HG03378 (cell line): ENCODE measurements around the gene GRIN3B.

ENCODE experiments used
- ATAC-seq: cut with Tn5 transposase; IDR thresholded peaks from one replicate; pipeline ENCODE4 v1.9.1; 2021; ENCODE audit warnings: mild to moderate bottlenecking, moderate library complexity; ENCODE audit not compliant: unreplicated experiment

Gene GRIN3B

DNA sequence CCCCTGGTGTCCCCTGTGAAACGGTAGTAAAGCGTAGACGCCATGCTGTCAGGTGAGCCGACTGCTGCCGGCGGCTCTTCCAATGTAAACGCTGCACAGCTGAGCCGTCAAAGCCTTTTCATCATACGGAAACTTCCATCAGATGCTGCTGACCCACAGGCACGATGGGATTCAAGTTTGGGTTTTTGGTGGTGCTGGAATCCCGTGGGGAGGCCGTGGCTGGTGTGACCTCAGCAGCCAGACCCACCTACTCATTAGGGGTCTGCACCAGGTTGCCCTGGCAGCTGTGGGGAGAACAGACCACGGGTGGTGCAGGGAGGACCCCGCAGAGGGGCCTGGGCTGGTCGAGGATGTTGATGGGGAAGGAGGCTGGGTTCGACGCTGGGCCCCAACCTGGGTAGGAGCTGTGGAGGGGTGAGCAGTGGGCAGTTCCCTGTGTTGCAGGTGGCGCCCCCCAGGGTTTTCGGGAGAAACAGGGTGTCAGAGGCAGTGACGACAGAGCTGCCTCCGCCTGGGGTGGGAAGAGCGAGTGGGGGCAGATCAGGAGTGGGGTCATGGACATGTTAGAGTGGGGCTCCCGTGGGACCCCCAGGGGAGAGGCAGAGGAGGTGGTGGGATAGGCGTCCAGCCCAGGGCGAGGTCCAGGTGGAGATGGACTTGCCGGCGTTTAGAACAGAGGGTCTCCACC is 6.6 kb downstream of the GRIN3B start:
- ATAC-seq, result no peak

DNA sequence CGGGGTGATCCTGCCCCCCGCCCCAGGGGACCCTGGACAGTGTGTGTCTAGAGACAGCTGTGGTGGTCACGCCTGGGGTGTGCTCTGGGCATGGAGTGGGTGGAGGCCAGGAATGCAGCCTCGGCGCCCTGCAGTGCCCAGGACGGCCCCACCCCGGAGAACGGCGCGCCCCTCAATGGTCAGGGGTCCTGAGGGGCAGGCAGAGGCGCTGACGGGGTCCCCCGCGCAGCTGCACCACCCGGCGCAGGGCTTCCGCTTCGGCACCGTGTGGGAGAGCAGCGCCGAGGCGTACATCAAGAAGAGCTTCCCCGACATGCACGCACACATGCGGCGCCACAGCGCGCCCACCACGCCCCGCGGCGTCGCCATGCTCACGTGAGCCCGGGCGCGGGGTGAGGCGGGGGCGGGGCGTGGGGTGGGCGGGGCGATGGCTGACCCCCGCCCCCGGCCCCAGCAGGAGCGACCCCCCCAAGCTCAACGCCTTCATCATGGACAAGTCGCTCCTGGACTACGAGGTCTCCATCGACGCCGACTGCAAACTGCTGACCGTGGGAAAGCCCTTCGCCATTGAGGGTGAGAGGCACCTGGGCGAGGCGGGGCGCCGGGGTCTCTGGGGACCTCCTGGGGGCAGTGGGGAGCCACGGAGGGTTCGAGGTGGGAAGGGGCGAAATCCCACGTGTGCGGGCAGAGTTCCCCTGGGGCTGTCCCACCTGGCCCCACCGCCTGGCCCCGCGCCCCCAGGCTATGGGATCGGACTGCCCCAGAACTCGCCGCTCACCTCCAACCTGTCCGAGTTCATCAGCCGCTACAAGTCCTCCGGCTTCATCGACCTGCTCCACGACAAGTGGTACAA is 7.4 kb downstream of the GRIN3B start:
- ATAC-seq, result no peak

DNA sequence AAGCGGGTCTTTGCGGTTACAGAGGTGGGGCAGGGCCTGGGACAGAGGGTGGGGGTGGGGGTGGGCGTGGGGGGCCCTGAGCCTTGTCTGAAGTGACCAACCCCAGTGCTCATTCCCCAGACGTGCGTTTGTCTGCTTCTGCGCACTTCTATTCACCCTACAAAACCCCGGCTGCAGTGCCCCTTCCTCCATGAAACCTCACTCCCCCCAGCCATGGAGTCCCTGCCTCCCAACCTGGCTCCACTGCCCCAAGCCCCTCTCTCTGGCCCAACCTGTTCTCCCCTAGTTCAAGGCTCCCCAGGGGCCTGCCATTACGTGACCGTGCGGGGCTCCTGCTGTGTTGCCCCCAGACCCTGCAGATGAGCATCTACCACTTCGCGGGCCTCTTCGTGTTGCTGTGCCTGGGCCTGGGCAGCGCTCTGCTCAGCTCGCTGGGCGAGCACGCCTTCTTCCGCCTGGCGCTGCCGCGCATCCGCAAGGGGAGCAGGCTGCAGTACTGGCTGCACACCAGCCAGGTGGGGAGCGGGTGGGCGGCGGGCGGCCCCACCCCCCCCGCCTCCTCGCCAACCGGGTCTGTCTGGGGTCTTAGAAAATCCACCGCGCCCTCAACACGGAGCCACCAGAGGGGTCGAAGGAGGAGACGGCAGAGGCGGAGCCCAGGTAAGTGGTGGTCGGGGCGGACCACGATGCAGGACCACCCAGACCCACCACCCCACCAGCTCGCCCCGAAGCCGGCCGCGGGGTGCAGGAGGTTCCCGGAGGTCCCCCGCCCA is 8.2 kb downstream of the GRIN3B start:
- ATAC-seq, result no peak

DNA sequence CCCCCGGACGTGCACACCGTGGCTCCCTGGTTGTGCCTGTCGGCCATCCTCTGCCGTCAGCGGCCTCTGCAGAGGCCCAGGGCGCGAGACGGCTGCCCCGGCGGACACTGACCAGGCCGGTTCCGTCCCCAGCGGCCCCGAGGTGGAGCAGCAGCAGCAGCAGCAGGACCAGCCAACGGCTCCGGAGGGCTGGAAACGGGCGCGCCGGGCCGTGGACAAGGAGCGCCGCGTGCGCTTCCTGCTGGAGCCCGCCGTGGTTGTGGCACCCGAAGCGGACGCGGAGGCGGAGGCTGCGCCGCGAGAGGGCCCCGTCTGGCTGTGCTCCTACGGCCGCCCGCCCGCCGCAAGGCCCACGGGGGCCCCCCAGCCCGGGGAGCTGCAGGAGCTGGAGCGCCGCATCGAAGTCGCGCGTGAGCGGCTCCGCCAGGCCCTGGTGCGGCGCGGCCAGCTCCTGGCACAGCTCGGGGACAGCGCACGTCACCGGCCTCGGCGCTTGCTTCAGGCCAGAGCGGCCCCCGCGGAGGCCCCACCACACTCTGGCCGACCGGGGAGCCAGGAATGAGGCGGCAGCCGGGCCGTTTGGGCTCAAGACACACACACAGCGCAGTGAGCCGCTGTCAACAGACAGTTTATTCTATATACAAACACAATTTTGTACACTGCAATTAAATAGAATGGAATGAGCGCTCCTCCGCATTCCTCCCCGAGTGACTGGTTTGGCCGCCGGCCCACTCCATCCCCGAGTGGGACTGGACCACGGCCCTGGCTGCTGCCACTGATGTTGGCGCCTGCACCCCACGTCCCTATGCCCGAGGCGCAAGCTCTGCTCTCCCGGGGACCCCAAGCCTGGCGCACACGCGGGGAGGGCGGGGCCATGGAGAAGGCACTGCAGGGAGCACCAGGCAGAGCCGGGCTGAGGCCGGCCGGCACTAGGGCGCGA is 9.1 kb downstream of the GRIN3B start:
- ATAC-seq, result no peak

DNA sequence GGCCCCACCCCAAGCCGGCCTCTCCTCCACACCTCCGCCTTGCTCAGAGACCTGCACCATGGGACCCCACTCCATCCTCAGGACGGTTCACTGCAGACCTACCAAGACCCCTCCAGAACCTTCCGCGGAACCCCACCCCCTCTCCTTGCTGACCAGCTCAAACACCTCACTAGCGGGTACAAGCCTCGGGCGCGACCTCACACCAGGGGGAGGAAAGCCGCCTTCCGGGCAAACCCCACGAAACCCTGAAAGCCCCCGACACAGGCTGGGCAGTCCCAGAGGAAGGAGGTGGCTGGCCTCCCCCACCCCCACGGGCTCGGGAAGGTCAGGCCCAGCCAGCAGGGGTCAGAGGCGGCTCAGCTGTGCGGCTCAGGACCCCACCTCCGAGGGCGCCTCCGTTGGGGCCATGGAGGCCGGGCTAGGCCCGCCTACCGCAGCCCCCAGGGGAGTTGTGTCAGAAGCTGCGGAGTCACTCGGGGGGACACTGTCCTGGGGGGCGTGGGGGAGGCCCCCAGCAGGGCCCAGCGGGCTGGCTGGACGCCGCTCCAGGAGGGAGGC is 9.8 kb downstream of the GRIN3B start:
- ATAC-seq, result no peak

DNA sequence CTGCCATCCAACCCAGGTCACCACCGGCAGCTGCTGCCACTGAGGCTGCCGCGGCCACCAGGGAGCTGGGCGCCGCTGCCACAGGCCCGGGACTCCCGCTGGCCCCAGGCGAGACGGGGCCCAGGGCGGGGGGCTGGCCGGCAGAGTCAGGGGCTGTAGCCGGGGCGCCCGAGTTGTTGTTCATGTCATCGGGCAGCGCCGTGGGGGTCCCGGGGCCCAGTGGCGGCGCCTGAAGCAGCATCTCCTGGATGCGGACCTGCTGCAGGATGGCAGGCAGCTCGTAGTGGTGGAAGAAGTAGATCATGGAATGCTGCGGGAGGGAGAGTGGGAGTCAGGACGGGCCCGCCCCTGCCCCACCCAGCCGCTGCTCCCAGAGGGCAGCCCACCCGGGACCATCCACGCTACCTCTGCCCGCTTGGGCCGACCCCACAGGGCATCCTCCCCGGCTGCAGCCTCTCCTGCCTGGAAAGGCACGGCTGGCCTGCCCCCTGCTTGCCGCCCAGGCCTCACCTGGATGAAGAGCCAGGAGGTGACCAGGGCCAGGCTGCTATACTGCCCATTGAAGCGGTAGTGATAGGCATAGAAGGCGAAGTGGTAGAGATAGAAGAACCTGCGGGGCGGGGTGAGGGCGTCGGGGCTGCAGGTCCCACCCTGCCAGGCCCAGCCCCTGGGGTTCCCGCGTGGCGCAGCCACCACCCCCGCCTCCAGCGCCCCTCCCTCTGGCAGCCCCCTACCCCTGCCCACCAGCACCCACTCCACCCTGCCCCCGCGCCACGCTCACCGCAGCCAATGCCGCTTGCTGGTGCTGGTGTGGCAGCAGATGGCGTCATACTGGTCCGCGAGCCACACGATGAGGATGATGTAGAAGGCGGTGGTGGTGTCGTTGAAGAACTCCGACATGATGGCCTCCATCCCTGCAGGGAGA is 10.6 kb downstream of the GRIN3B start:
- no peak for ATAC-seq

DNA sequence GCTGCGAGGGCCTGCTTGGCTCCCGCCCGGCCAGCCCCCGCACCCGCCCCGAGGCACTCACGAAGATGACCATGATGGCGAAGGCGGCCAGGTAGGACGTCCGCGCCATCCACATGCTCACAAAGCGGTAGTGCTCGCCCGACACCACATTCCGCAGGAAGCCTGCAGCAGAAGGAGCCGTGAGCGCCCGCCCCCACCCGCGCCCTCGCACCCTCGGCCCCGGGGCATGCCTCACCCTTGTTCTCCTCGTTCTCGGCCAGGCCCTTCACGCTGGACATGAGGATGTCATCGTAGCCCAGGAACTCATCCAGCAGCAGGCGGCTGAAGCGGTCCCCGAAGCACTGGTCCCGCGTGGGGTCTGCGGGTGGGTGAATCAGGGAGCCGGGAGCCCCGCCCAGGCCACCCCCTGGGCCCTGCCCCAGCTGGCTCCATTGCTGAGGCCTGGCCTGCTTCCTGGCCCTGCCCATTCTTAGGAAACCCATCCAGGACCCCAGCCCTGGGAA is 11.7 kb downstream of the GRIN3B start:
- ATAC-seq, result no peak

DNA sequence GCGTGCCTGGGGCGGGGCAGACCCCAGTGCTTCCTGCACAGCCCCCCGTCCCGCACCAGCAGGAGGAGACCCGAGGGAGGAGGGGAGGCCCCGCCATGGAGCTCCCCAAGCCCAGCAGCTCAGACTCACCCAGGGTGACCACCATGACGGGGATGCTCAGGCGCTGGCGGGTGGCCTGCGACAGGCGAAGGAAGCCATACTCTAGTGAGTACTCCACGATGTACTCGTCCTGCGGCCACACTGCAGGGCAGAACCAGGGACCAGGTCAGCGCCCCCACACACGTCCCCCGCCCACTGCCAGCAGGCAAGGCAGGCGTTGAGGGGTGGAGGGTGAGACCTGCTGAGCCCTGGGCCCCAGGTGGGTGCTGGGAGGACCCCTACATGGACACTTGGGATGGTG is 12.1 kb downstream of the GRIN3B start:
- no peak for ATAC-seq

DNA sequence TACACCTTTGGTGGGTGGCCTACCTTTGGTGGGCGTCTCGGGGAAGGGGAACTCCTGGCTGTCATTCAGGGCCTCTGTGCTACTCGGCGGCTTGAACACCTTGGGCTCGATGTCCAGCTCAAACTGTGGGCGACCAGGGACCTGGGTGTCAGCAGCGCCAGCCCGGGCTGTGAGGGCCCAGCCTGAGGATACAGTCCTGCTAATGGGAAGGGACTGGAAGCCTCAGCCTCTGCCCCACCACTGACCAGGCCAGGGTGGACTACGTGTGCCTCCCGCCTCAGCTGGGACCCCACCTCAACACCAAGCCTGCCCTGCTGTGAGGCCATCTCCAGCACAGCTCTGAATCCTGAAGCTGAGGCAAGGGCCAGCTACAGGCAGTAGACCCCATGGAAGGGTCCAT is 13.0 kb downstream of the GRIN3B start:
- no peak for ATAC-seq

DNA sequence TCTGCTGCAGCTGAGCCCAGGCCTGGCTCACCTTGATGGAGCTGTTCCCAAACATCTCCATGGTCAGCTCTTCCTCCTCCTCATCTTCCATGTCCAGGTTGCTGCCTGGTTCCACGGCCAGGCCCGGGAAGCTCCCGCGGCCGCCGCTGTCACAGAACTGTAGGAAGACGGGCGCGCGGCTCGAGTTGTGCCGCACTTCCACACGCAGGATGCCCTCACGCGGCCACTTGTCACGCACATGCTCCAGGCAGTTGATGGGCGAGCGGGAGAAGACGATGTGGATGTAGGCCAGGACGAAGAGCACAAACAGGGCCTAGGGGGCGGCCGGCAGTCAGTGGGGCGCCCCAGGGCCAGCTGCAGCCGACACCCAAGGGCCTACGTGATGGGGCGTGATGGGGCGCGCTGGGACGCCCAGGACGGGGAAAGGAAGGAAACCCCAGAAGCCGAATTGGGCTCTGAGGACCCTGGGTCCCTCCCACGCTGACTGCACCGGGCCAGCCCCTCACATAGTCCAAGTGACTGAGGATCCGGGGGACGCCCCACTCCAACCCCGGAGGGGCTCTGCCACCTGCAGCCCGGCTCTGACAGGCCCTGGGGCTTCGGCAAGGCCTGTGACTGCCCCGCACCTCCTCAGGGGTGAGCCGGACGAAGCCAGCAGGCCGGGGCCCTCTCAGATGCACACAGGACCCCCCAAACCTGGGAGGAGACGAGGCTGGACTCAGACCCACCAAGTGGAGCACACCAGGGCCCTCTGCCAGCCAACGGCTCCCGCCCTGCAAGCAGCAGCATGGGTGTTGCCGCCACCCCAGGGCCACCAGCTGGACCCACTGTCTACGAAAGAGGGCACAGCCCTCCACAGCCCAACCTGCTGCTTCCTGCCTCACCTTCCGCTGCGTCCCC is 14.2 kb downstream of the GRIN3B start:
- no peak for ATAC-seq

DNA sequence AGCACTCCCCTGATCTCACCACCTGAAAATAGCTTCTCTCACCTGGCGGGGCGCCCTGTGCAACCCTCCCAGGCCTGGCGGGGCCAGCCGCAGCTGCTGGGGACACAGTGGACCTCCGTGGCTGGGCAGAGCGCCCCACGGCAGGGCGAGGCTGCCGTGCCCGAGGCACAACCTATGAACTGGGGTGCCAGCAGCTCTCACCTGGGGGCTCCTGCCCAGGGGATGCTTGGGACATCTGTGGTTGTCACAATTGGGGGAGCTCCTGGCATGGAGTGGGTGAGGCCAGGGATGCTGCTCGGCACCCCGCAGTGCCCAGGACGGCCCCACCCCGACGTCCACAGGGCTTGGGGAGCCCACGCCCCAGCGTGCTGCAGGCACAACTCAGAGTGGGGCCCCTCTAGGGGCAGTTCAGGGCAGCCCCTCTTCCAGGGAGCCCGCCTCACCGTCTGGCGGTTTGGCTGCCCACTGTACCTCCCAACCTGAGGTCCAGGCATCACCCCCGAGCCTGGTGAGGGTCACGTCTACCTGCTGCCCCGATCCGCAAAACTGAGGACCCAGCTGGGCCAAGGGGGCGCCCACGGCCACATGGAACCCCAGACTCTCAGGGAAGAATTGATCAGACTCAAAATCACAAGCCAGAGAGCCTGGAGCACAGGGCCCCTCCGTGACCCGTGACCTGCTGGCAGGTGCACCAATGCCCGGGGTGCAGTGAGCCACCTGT is 15.0 kb downstream of the GRIN3B start:
- ATAC-seq, result no peak

DNA sequence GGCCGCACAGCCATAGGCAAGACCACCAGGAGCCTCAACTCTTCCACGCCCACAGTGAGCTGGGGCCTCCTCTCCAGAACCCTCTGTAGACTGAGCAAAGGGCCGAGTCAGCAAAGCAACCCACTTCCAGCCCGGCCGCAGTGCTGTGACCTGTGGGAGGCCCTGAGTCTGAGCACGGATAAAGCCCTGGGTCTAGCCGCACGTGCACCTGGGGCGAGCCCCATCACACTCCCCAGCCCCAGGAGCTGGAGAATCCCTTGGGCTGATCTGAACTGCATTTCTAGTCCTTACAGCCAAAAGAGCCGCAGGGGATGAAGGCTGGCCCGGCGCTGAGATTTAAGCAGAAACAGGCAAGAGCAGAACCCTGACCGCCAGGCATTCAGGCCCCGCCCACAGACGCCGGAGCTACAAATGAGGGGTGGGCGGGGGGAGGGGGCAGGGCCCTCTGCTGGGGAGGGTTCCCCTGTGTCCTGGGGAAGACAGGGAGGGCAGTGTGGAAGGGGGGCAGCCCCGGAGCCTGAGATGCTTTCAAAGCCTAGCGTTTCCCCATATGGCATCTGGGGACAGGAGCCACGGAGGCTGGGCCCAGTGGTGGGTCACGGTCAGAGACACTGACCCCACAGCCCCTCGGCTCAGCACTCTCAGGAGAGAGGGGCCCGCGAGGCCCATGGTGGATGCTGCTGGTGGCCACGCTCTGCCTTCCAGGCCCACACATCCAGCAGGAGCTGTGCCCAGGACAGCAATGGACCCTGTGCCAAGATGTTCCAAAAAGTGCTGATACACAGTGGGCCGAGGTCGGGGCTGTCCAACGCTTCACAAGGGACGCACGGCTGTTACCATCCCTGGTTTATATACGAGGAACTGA is 15.8 kb downstream of the GRIN3B start:
- ATAC-seq, result no peak

DNA sequence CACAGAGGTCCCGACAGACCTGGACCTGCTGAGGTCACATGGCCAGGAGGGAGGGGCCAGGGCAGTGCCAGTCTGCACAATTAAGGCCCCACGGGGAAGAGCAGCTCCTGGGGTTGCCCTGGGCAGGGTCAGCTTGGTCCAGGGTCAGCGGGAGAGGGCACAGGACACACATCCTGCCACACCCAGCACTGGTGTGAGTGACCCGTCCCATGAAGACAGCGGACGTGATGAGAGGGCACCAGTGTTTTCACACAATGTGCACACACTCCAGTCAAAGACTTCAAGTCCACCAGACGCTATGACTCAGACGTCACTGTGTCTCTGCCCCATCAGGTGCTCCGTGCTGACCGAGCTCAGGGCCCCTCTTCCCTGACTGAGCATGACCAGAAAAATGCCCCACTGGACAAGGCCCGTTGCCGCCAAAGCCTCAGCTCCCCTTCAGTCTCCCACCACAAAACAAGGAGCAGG is 16.5 kb downstream of the GRIN3B start:
- no peak for ATAC-seq

DNA sequence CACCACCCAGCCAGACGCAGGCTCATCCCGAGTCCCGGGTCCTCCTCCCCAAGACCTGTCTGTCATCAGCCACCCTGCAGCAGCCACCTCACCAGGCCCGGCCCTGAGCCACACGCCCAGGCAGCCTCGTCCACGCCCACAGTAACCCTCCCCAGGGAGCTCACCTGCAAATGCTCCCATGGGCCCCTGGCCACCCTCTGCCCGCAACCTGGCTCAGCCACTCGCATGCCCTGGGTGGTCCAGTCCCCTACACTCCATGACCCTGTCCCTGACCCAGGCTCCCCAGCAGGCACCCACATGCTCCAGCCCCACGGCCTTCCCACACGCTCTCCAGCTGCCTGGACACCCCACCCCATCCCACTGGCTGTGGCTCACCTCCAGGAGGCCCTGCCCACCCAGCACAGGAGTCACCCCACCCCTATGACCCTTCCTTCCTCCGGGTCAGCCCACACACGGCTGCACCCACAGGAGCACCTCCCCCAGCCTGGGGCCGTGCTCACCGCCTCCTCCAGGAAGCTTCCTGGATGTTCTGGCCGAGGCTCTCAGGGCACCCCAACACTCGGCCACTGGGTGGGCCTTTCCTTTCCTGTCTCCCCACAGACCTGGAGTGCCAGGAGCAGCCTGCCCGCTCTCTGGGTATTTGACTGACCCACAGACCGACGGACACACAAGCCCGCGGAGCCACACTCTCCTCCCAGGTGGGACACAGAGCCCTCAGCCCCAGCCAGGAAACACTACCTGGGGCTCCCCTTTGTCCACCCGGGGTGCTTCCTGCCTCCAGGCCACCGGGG is 17.1 kb downstream of the GRIN3B start:
- ATAC-seq, result no peak

DNA sequence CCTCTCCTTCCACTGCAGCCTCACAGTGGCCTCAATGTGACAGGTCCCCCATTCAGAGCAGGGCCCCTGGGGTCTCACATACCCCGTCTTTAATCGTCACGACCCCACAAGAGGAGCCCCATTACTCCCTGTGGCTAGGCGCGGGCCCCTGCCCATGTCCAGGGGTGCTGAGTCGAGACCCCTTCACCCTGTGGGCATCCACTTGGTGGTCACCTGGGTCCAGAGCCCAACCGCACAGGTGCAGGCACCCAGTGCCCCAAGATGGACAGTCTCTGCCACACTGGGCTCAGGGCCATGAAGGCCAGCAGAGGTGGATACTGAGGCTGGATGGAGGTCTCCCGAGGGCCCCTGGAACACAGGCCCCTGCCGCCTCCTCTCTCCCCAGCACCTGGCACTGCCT is 17.7 kb downstream of the GRIN3B start:
- no peak for ATAC-seq
